ENCODE data around the gene PBX3. TPM values are rescaled to one million over a fixed set of nuclear protein-coding genes. Genes with fewer than 3 reads are reported as not detected.

The PBX3 gene
- polyA plus RNA-seq, 1 donor (not counting 4 experiments of a cell fraction or from before 2014, with no cell fraction given): 26.3 TPM

DNA sequence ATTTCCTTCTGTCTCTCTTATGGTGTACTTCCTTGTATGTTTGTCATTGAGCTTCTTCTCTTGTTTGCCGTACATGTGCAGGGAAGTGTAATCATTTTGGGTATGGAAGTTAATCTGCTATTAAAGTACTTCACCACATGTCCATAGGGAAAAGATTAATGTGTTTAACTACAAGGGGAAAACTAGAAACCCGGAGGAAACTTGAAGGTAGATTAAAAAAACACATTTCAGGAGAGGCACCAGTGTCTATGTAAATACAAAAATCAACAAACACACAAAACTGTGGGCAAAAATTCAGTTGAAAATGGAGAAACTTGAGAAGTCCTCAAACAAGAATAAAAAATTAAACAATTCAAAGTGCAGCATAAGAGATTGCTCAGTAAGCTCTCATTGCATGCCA is 166.4 kb downstream of the PBX3 start:
- no peak for FAIRE-seq
- Histone ChIP-seq H3K4me3 (ENCODE audit: control insufficient read depth in 2 of 3, extremely low read depth in 1 of 3, insufficient read depth in 2 of 3, low read depth in 1 of 3, low read length in 3 of 3) (no peak overlapping the region), H3K27ac (ENCODE audit: control insufficient read depth, insufficient read depth, low read length) (no peak overlapping the region), H3K9me1 (ENCODE audit: control insufficient read depth, extremely low read depth, insufficient read depth, low read length) (no peaks in the 10 kb centered on the region), H3K27me3 (ENCODE audit: control insufficient read depth, extremely low read depth, insufficient read depth, low read length) (no peaks in the 10 kb centered on the region), H3K9me3 (ENCODE audit: control insufficient read depth, low read depth, low read length) (no peaks in the 10 kb centered on the region), H3K4me2 (ENCODE audit: control insufficient read depth, extremely low read depth, insufficient read depth, low read depth, low read length) (no peak overlapping the region), H3K4me1 (ENCODE audit: control insufficient read depth, extremely low read depth, insufficient read depth, low read length) (no peaks in the 10 kb centered on the region), H2AFZ (ENCODE audit: control insufficient read depth, low read length) (no peak overlapping the region), H3K9ac (ENCODE audit: control insufficient read depth, extremely low read depth, insufficient read depth, low read length) (no peak overlapping the region), H4K20me1 (ENCODE audit: control insufficient read depth, extremely low read depth, insufficient read depth, low read length) (no peaks in the 10 kb centered on the region), H3K79me2 (ENCODE audit: control insufficient read depth, insufficient read depth, low read length) (no peaks in the 10 kb centered on the region), H3K36me3 (ENCODE audit: control insufficient read depth in 2 of 2, extremely low read depth in 1 of 2, insufficient read depth in 2 of 2, low read length in 2 of 2) (no peaks in the 10 kb centered on the region)
- no peak for DNase-seq (ENCODE audit: low read depth, low spot score)
- dilution Hi-C loops (cut with MboI; ENCODE audit: extremely low pct_ligation_motif_present, low sequenced_read_pairs): no loop called here
- TF ChIP-seq, protein P1, sequence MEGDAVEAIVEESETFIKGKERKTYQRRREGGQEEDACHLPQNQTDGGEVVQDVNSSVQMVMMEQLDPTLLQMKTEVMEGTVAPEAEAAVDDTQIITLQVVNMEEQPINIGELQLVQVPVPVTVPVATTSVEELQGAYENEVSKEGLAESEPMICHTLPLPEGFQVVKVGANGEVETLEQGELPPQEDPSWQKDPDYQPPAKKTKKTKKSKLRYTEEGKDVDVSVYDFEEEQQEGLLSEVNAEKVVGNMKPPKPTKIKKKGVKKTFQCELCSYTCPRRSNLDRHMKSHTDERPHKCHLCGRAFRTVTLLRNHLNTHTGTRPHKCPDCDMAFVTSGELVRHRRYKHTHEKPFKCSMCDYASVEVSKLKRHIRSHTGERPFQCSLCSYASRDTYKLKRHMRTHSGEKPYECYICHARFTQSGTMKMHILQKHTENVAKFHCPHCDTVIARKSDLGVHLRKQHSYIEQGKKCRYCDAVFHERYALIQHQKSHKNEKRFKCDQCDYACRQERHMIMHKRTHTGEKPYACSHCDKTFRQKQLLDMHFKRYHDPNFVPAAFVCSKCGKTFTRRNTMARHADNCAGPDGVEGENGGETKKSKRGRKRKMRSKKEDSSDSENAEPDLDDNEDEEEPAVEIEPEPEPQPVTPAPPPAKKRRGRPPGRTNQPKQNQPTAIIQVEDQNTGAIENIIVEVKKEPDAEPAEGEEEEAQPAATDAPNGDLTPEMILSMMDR (optimal IDR thresholded peaks at IDR 0.05 in 1 of 3, IDR thresholded peaks at IDR 0.05 in 1 of 3, conservative IDR thresholded peaks at IDR 0.05 in 1 of 3; ENCODE audit: extremely low read depth in 1 of 3, insufficient read depth in 2 of 3, low read length in 3 of 3): no peak
- no peak for TF ChIP-seq EZH2 (IDR thresholded peaks at IDR 0.05; ENCODE audit: low read length)

DNA sequence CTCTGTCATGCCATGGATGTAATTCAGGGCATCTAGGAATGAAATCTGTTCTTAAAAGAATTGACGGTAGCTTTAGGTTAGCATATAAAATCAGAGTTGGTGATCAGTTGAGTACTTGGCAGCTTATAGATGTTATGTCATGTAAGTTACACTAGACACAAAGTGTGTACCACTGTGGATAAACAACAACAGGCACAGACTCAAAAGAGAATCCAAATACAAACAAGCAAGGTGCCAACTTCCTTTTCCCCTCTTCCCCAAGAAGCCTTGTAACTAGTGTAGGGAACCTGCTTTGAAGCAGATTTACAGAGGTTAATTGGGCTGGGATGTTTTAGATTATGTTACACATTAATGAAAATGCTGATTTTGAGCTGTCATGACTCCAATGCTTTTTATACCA is 167.2 kb downstream of the PBX3 start:
- Histone ChIP-seq H3K9ac (ENCODE audit: control insufficient read depth, extremely low read depth, insufficient read depth, low read length) (no peak overlapping the region), H3K27me3 (ENCODE audit: control insufficient read depth, extremely low read depth, insufficient read depth, low read length) (no peaks in the 10 kb centered on the region), H3K36me3 (ENCODE audit: control insufficient read depth in 2 of 2, extremely low read depth in 1 of 2, insufficient read depth in 2 of 2, low read length in 2 of 2) (no peaks in the 10 kb centered on the region), H4K20me1 (ENCODE audit: control insufficient read depth, extremely low read depth, insufficient read depth, low read length) (no peaks in the 10 kb centered on the region), H3K4me2 (ENCODE audit: control insufficient read depth, extremely low read depth, insufficient read depth, low read depth, low read length) (no peak overlapping the region), H3K4me3 (ENCODE audit: control insufficient read depth in 2 of 3, extremely low read depth in 1 of 3, insufficient read depth in 2 of 3, low read depth in 1 of 3, low read length in 3 of 3) (no peak overlapping the region), H3K9me3 (ENCODE audit: control insufficient read depth, low read depth, low read length) (no peaks in the 10 kb centered on the region), H3K79me2 (ENCODE audit: control insufficient read depth, insufficient read depth, low read length) (no peaks in the 10 kb centered on the region), H3K4me1 (ENCODE audit: control insufficient read depth, extremely low read depth, insufficient read depth, low read length) (no peaks in the 10 kb centered on the region), H3K27ac (ENCODE audit: control insufficient read depth, insufficient read depth, low read length) (no peak overlapping the region), H2AFZ (ENCODE audit: control insufficient read depth, low read length) (no peak overlapping the region), H3K9me1 (ENCODE audit: control insufficient read depth, extremely low read depth, insufficient read depth, low read length) (no peaks in the 10 kb centered on the region)
- FAIRE-seq: no peak
- no peak for TF ChIP-seq EZH2 (IDR thresholded peaks at IDR 0.05; ENCODE audit: low read length)
- TF ChIP-seq, protein P1 (optimal IDR thresholded peaks at IDR 0.05 in 1 of 3, IDR thresholded peaks at IDR 0.05 in 1 of 3, conservative IDR thresholded peaks at IDR 0.05 in 1 of 3; ENCODE audit: extremely low read depth in 1 of 3, insufficient read depth in 2 of 3, low read length in 3 of 3): no peak
- dilution Hi-C loops (cut with MboI; ENCODE audit: extremely low pct_ligation_motif_present, low sequenced_read_pairs): no loop called here
- no peak for DNase-seq (ENCODE audit: low read depth, low spot score)
